DMS 273 (cell line): Measurements from ENCODE around the gene ERBB4.
"Not testable (repeated sequence)": the region's sequence is repeated elsewhere in the genome, so short reads cannot be mapped to it uniquely, and the experiment has no call there.

Experiments used
- DNase-seq: peaks from one replicate; lab custom pipeline; 2025; ENCODE audit not compliant: unreplicated experiment; lab: John Stamatoyannopoulos, UW

The ERBB4 gene

GRCh38 chr2:212227755-212228154, 310.8 kb downstream of the ERBB4 start:
- peak; percentile 94 for DNase-seq

- DNase-seq = no peak
Observed at GRCh38 chr2:212226114-212226513, 312.5 kb downstream of the ERBB4 start.

- no peak for DNase-seq
Observed at GRCh38 chr2:212223696-212224095, 314.9 kb downstream of the ERBB4 start.

GRCh38 chr2:212213191-212213590, 325.4 kb downstream of the ERBB4 start:
- DNase-seq = no peak

- no peak for DNase-seq
Observed at GRCh38 chr2:212208467-212208866, 330.1 kb downstream of the ERBB4 start.

- DNase-seq = no peak
Observed at GRCh38 chr2:212197776-212198175, 340.8 kb downstream of the ERBB4 start.

- no peak for DNase-seq
Observed at GRCh38 chr2:212195626-212196025, 343.0 kb downstream of the ERBB4 start.

GRCh38 chr2:212194396-212194795, 344.2 kb downstream of the ERBB4 start:
- no peak for DNase-seq

- no peak for DNase-seq
Observed at GRCh38 chr2:212193803-212194202, 344.8 kb downstream of the ERBB4 start.

GRCh38 chr2:212193056-212193455, 345.5 kb downstream of the ERBB4 start:
- peak; percentile 53 for DNase-seq

GRCh38 chr2:212191438-212191837, 347.2 kb downstream of the ERBB4 start:
- DNase-seq = not testable (repeated sequence)

- DNase-seq = no peak
Observed at GRCh38 chr2:212186166-212186565, 352.4 kb downstream of the ERBB4 start.

- no peak for DNase-seq
Observed at GRCh38 chr2:212181646-212182045, 357.0 kb downstream of the ERBB4 start.

GRCh38 chr2:212180408-212181083, 358.1 kb downstream of the ERBB4 start:
- DNase-seq = no peak

- peak; percentile 62 for DNase-seq
Observed at GRCh38 chr2:212177724-212178123, 360.9 kb downstream of the ERBB4 start.

GRCh38 chr2:212176151-212176550, 362.5 kb downstream of the ERBB4 start:
- no peak for DNase-seq

- DNase-seq = peak; percentile 29
Observed at GRCh38 chr2:212173756-212174510, 364.7 kb downstream of the ERBB4 start.

GRCh38 chr2:212173331-212173730, 365.3 kb downstream of the ERBB4 start:
- no peak for DNase-seq

- no peak for DNase-seq
Observed at GRCh38 chr2:212170382-212170781, 368.2 kb downstream of the ERBB4 start.

GRCh38 chr2:212158081-212158480, 380.5 kb downstream of the ERBB4 start:
- no peak for DNase-seq

- DNase-seq = no peak
Observed at GRCh38 chr2:212157012-212157411, 381.6 kb downstream of the ERBB4 start.

- no peak for DNase-seq
Observed at GRCh38 chr2:212156088-212156487, 382.5 kb downstream of the ERBB4 start.

- DNase-seq = peak; percentile 32
Observed at GRCh38 chr2:212154477-212154878, 384.1 kb downstream of the ERBB4 start.
